C4-2B (cell line): Measurements from ENCODE around the gene COL7A1.

Source experiments
- H3K27ac ChIP-seq: fragments of 450-650 bp; 2 replicates; pipeline ENCODE4 v1.5.1; 2017
- CTCF ChIP-seq: fragments of 450-650 bp; conservative IDR thresholded peaks from 2 replicates; pipeline ENCODE4 v1.5.1; 2017; ENCODE audit warnings: mild to moderate bottlenecking
- ZFX ChIP-seq: fragments of 450-650 bp; IDR thresholded peaks from 2 replicates; pipeline ENCODE4 v1.6.1; 2017

COL7A1 gene

DNA sequence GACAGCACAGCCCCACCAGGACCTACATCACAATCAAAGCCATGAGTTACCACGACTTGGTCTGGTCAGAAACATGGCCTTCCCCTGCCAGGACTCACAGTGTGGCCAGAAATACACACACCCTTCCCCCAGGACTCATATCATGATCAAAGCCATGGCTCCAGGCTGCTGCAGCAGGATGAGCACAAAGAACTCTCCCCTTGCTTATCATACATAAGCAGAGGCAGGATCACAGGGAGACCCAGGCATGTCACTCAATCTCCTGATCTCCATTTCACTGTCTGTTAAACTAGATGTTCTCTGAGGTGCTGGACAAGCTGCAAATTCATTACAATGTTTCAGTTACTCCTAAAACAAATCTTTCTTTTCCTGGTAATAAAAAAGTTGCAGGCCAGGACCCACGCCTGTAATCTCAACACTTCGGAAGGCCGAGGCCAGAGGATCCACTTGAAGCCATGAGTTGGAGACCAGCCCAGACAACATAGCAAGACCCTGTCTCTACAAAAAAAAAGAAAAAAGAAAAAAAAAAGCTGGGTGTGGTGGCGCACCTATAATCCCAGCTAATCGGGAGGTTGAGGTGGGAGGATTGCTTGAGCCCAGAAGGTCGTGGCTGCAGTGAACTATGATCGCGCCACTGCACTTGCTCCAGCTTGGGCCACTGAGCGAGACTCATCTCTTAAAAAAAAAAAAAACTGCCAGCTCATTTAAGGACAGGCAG, 39.7 kb downstream of the COL7A1 start:
- TF ChIP-seq CTCF = no peak
- TF ChIP-seq ZFX = no peak
- peak overlapping the region; percentile 71; the same call in 1 of the 2 replicates for H3K27ac ChIP-seq

GRCh38 chr3:48553886-48554845, 41.0 kb downstream of the COL7A1 start:
- H3K27ac ChIP-seq = no peak overlapping the region
- TF ChIP-seq CTCF = no peak

- TF ChIP-seq CTCF = no peak
- TF ChIP-seq ZFX = no peak
- H3K27ac ChIP-seq = no peak overlapping the region
Measured at GRCh38 chr3:48553361-48553760, 41.8 kb downstream of the COL7A1 start.

DNA sequence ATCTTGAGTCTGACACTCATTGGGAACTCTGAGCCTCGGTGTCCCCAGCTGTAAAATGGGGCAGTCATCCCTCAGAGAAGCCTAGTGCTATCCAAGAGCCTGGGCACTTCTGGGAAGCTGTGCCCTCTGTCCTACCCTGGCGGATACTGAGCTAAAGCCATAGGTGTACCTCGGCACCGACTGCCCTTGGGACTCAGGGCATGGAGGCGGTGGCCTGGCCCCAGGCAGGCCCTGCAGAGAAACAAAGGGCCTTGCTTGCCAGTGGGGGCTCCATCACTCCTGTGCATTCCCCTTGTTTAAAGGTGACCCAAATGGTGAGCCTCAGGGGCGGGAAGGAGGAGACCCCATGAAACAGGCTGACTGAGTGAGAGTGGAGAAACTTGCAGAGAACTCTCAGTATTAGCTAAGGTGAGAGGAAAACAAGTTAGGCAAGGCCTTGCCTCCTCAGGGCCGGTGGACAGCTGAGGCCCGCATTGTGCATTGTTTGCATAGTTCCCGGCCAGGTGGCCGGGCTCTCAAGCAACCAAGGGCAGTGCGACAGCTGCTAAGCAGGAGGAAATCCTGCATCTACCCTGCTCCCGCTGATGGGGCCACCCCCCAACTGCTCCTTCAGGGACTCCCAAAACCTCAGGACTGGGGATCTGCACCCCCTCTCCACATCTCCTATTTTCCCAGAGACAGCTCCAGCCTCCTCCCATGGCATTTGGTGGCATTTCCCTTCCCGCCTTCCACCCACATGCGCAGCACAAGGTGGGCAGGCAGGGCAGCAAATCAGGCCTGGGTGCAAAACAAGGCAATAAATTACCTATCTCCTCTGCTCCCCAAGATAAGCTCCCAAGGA, 42.8 kb downstream of the COL7A1 start:
- TF ChIP-seq CTCF = no peak
- TF ChIP-seq ZFX = no peak
- peak overlapping the region; percentile 20; the same call in 1 of the 2 replicates for H3K27ac ChIP-seq

- H3K27ac ChIP-seq = peak overlapping the region; percentile 20; the same call in 1 of the 2 replicates
Measured at GRCh38 chr3:48551651-48552050, 43.5 kb downstream of the COL7A1 start.

DNA sequence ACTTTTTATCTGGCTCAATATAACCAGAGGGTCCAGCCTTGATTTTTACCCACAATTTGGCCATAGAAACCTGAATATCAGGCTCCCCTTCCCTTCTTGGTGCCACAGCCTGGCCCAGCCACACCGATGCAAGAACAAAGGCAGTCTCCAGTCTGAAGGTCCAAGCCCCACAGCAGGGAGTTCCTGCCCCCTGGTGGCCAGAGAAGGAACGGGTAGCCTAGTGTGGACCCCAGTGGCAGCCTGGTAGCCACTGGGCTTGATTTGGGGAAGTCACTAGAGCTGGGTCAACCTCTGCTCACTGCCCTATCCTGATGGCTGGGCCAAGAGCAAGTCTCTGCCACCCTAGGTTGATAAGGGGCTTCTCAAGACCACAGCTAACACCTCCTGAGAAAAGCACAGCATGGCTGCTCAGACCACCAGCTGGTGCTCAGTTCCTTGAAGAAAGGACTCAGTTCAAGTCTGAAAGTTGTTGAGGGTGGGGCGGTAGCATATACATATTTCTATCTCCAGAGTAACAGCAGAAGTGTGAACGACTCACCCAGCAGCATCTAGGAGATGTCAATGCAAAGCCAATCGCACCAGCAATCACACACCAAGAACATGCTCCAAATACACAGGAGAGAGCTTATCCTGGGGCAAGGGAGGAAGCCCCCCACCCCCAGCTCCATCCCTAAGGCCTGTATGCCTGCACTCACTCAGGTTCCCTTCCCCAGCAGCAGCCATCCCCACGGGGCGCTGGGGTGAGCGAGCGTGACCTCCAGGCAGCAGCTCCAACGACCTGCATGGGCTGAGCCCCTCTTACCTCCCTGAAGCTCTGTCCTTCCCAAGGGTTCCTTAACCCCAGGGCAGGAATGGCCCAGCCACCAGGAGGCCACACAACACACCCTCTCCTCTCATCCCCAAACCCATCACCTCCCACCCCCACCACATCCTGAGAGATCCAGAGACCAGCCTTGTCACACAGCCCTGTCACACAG, 46.1 kb downstream of the COL7A1 start:
- TF ChIP-seq ZFX (no peak), CTCF (peak; percentile 93)
- no peak overlapping the region; the same call in 1 of the 2 replicates for H3K27ac ChIP-seq
